Thyroid gland (tissue), 4 donors: ENCODE results near the gene CLUH.

Experiments used
- POLR2A ChIP-seq, 2 donors: fragments of 450-650 bp; IDR thresholded peaks; one replicate each; pipeline ENCODE4 v1.6.1; 2017; ENCODE audit warnings: antibody characterized with exemption in 2 of 2, mild to moderate bottlenecking in 2 of 2, moderate library complexity in 1 of 2
- TF ChIP-seq, protein P1 (sequence below), 6 experiments: fragments of 200-600 bp in 3 of 6; fragments of 450-650 bp in 3 of 6; sonication (generic) in 3 of 6; IDR thresholded peaks; one replicate each; pipeline ENCODE4 v1.5.1; 2016 to 2019; ENCODE audit warnings: antibody characterized with exemption in 6 of 6, mild to moderate bottlenecking in 2 of 6, inconsistent platforms in 1 of 6, moderate library complexity in 1 of 6

DNA sequence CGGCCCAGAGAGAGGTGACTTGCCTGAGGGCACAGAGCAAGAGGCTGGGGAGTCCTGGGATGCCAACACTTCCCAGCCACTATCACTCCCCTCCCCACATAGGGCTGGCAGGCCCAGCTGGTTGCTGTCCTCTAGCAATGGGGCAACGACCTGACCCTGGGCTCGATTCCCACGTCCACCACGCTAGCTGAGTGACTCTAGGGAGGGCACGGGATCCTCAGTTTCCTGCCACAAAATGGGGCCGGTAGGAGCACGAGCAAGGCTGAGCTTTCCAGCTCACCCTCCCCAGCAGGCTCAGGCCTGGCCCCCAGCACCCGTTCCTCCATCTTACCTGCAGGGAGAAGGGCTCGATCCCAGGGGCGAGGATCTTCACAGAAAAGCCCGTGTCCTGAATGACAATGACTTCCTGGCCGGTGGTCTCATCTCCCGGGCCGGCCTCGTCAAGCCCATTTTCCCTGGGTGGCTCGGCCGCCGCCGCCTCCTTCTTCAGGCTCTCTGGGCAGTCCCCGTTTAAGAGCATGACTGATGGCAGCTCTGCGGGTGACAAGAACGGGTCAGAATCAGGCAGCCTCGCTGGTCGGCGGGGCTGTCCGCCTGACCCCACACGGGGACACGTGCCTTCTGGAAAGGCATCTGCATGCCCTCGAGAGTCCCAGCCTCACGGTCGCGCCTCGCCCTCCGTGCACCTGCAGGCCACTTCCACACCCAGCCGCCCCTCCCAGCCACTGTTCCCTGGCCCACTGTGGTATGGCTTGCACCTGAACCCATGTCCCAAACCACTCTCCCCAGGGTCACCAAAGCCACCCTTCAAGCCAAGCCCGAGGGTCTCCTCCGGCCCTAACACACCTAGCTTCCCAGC, 7.3 kb downstream of the CLUH start:
- TF ChIP-seq POLR2A (IDR thresholded peaks at IDR 0.05): no peak
- TF ChIP-seq, protein P1, sequence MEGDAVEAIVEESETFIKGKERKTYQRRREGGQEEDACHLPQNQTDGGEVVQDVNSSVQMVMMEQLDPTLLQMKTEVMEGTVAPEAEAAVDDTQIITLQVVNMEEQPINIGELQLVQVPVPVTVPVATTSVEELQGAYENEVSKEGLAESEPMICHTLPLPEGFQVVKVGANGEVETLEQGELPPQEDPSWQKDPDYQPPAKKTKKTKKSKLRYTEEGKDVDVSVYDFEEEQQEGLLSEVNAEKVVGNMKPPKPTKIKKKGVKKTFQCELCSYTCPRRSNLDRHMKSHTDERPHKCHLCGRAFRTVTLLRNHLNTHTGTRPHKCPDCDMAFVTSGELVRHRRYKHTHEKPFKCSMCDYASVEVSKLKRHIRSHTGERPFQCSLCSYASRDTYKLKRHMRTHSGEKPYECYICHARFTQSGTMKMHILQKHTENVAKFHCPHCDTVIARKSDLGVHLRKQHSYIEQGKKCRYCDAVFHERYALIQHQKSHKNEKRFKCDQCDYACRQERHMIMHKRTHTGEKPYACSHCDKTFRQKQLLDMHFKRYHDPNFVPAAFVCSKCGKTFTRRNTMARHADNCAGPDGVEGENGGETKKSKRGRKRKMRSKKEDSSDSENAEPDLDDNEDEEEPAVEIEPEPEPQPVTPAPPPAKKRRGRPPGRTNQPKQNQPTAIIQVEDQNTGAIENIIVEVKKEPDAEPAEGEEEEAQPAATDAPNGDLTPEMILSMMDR (IDR thresholded peaks at IDR 0.05): no peak
